PC-3 (cell line): ENCODE measurements around the gene SLC25A18. TPM values are rescaled to one million over a fixed set of nuclear protein-coding genes. Genes with fewer than 3 reads are reported as not detected.

Source experiments
- ATAC-seq: fragments of 200-7000 bp; cut with Tn5 transposase; 2 replicates; pipeline ENCODE4 v1.9.1; 2020; ENCODE audit warnings: mild to moderate bottlenecking, moderate library complexity
- BruUV-seq: library from RNA; stranded (reverse); fragments of 400-500 nt; replicated peaks from 2 replicates; lab custom pipeline; 2021; lab: Mats Ljungman, UMichigan
- CTCF ChIA-PET: fragments of 300-600 bp; sonication (Branson Sonifier 250); formaldehyde crosslinking; loops from one replicate; lab custom pipeline; 2022; ENCODE audit warnings: antibody characterized with exemption; lab: Charles Lee
- POLR2A ChIA-PET: fragments of 300-600 bp; sonication (Branson Sonifier 250); formaldehyde crosslinking; loops from one replicate; lab custom pipeline; 2022; ENCODE audit warnings: antibody characterized with exemption; ENCODE audit not compliant: unreplicated experiment; lab: Charles Lee
- DNase-seq: peaks from one replicate; pipeline ENCODE4 v3.0.0-alpha.2; 2015
- H2AFZ ChIP-seq: fragments of 300-600 bp; sonication (generic); 2 replicates; pipeline ENCODE4 v1.6.0; 2016; ENCODE audit warnings: antibody characterized with exemption, low read length
- H3F3A ChIP-seq: fragments of 300-600 bp; sonication (generic); one replicate; pipeline ENCODE4 v1.6.0; 2017; ENCODE audit warnings: antibody characterized with exemption, low read length, control low read depth, mild to moderate bottlenecking; ENCODE audit not compliant: unreplicated experiment
- H3K27ac ChIP-seq: fragments of 300-600 bp; sonication (generic); 2 replicates; pipeline ENCODE4 v1.5.1; 2016; ENCODE audit warnings: mild to moderate bottlenecking, low read length
- H3K27me3 ChIP-seq: fragments of 300-600 bp; sonication (generic); 2 replicates; pipeline ENCODE4 v1.6.1; 2016; ENCODE audit warnings: low read length, mixed read lengths
- H3K36me3 ChIP-seq: fragments of 300-600 bp; sonication (generic); 2 replicates; pipeline ENCODE4 v1.6.1; 2016; ENCODE audit warnings: low read depth, mixed run types, low read length, mixed read lengths
- H3K4me1 ChIP-seq: fragments of 300-600 bp; sonication (generic); 2 replicates; pipeline ENCODE4 v1.5.1; 2016; ENCODE audit warnings: low read length; ENCODE audit not compliant: insufficient read depth
- H3K4me2 ChIP-seq: fragments of 300-600 bp; sonication (generic); 2 replicates; pipeline ENCODE4 v1.6.0; 2016; ENCODE audit warnings: low read length
- H3K4me3 ChIP-seq: fragments of 300-600 bp; sonication (generic); 2 replicates; pipeline ENCODE4 v1.5.1; 2016; ENCODE audit warnings: mild to moderate bottlenecking, low read length, mixed read lengths
- H3K79me2 ChIP-seq: fragments of 300-600 bp; sonication (generic); 2 replicates; pipeline ENCODE4 v1.6.1; 2017; ENCODE audit warnings: low read length, mixed read lengths
- H3K9ac ChIP-seq: fragments of 300-600 bp; sonication (generic); 2 replicates; pipeline ENCODE4 v1.6.0; 2016; ENCODE audit warnings: mild to moderate bottlenecking, low read length
- H3K9me2 ChIP-seq: fragments of 300-600 bp; sonication (generic); replicated peaks from 2 replicates; pipeline ENCODE4 v1.6.1; 2016; ENCODE audit warnings: mixed run types, low read length, mixed read lengths
- H3K9me3 ChIP-seq: fragments of 300-600 bp; sonication (generic); 2 replicates; pipeline ENCODE4 v1.6.1; 2016; ENCODE audit warnings: low read length, mixed read lengths
- H4K20me1 ChIP-seq: fragments of 300-600 bp; sonication (generic); 2 replicates; pipeline ENCODE4 v1.6.1; 2016; ENCODE audit warnings: low read length, mixed read lengths
- EZH2 ChIP-seq: fragments of 300-600 bp; sonication (generic); IDR thresholded peaks from one replicate; pipeline ENCODE4 v1.6.1; 2017; ENCODE audit warnings: antibody characterized with exemption, mild to moderate bottlenecking, low read length; ENCODE audit not compliant: unreplicated experiment
- EZH2phosphoT487 ChIP-seq: fragments of 300-600 bp; sonication (generic); IDR thresholded peaks from 2 replicates; pipeline ENCODE4 v1.6.1; 2018; ENCODE audit warnings: mild to moderate bottlenecking, antibody characterized with exemption, low read length, borderline replicate concordance
- intact Hi-C: fragments of 100-400 bp; cut with micrococcal nuclease; formaldehyde crosslinking; loops from 2 replicates; pipeline ENCODE4 v1.9.0; 2023
- total RNA-seq: library from RNA; depleted of rRNA; stranded (reverse); fragments of >200 nt; gene quantifications from 2 replicates; pipeline ENCODE4 v1.2.3, GENCODE V29; 2014
- TF ChIP-seq, protein P1 (sequence below): fragments of 300-600 bp; sonication (generic); conservative IDR thresholded peaks from 2 replicates; pipeline ENCODE4 v1.5.1; 2017; ENCODE audit warnings: antibody characterized with exemption, low read depth, mild to moderate bottlenecking, low read length

The SLC25A18 gene
- total RNA-seq, 1 experiment from 2014 or later: 0.22 TPM

DNA sequence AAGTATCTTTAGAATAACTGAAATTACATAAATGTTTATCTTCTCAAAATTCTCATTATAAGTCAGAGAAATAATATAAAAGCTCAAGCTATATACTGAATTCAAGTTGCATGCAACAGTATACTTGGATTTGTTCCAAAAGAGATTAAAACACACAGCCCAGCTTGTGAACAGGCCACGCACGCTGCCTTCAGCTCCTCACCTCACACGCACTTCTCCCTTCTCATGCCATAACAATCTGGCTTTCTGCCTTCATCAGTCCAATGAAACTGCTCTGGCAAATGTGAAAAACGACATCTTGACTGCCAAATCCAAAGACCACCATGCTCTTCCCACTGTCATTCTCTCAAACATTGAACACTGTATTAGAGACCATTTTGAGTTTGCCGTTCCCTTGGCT is 43.2 kb downstream of the SLC25A18 start:
- Histone ChIP-seq H3K9me3 (no peaks in the 10 kb centered on the region), H3F3A (no peaks in the 10 kb centered on the region), H3K9ac (no peak overlapping the region), H2AFZ (no peak overlapping the region), H3K4me1 (no peaks in the 10 kb centered on the region), H3K27me3 (no peaks in the 10 kb centered on the region), H4K20me1 (no peaks in the 10 kb centered on the region), H3K79me2 (peaks cover 7% of the 10 kb centered on the region; the same call in 1 of the 2 replicates), H3K27ac (no peak overlapping the region), H3K36me3 (peaks cover 12% of the 10 kb centered on the region; the same call in 1 of the 2 replicates), H3K4me2 (no peak overlapping the region), H3K9me2 (no peaks in the 10 kb centered on the region), H3K4me3 (no peak overlapping the region)
- POLR2A ChIA-PET: no interaction called here
- DNase-seq: no peak
- no peak for ATAC-seq
- CTCF ChIA-PET: no interaction called here
- TF ChIP-seq EZH2phosphoT487: no peak
- BruUV-seq: no TSS peak
- intact Hi-C loops: no loop called here

- Histone ChIP-seq H3K79me2 (peaks cover 7% of the 10 kb centered on the region; the same call in 1 of the 2 replicates), H3K4me1 (no peaks in the 10 kb centered on the region), H3K36me3 (peaks cover 23% of the 10 kb centered on the region; the same call in 1 of the 2 replicates), H3K9ac (no peak overlapping the region), H3K27ac (no peak overlapping the region), H2AFZ (no peak overlapping the region), H4K20me1 (no peaks in the 10 kb centered on the region), H3K4me3 (no peak overlapping the region), H3K4me2 (no peak overlapping the region), H3F3A (no peaks in the 10 kb centered on the region), H3K9me3 (no peaks in the 10 kb centered on the region), H3K27me3 (no peaks in the 10 kb centered on the region), H3K9me2 (no peaks in the 10 kb centered on the region)
- intact Hi-C loops: no loop called here
- BruUV-seq: no TSS peak
- ChIA-PET POLR2A (no interaction called here), CTCF (no interaction called here)
- DNase-seq (no peak), ATAC-seq (no peak)
- TF ChIP-seq EZH2: no peak
- TF ChIP-seq, protein P1, sequence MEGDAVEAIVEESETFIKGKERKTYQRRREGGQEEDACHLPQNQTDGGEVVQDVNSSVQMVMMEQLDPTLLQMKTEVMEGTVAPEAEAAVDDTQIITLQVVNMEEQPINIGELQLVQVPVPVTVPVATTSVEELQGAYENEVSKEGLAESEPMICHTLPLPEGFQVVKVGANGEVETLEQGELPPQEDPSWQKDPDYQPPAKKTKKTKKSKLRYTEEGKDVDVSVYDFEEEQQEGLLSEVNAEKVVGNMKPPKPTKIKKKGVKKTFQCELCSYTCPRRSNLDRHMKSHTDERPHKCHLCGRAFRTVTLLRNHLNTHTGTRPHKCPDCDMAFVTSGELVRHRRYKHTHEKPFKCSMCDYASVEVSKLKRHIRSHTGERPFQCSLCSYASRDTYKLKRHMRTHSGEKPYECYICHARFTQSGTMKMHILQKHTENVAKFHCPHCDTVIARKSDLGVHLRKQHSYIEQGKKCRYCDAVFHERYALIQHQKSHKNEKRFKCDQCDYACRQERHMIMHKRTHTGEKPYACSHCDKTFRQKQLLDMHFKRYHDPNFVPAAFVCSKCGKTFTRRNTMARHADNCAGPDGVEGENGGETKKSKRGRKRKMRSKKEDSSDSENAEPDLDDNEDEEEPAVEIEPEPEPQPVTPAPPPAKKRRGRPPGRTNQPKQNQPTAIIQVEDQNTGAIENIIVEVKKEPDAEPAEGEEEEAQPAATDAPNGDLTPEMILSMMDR: no peak
- TF ChIP-seq EZH2phosphoT487: no peak
Measured at GRCh38 chr22:17607891-17608521, 44.7 kb downstream of the SLC25A18 start.

- Histone ChIP-seq H3K36me3 (peaks cover 22% of the 10 kb centered on the region), H3K4me1 (no peaks in the 10 kb centered on the region), H3K4me2 (no peak overlapping the region), H3K4me3 (no peak overlapping the region), H3K9ac (no peak overlapping the region), H3K79me2 (no peaks in the 10 kb centered on the region), H3K27ac (no peak overlapping the region), H3F3A (no peaks in the 10 kb centered on the region), H3K27me3 (no peaks in the 10 kb centered on the region), H3K9me2 (no peaks in the 10 kb centered on the region), H2AFZ (no peak overlapping the region), H3K9me3 (no peaks in the 10 kb centered on the region), H4K20me1 (no peaks in the 10 kb centered on the region)
- TF ChIP-seq, protein P1: no peak
- TF ChIP-seq EZH2phosphoT487 (no peak), EZH2 (no peak)
- no peak for DNase-seq
- ATAC-seq: no peak
- ChIA-PET POLR2A (no interaction called here), CTCF (no interaction called here)
- intact Hi-C loops: no loop called here
- no TSS peak for BruUV-seq
Measured at GRCh38 chr22:17612057-17612456, 48.8 kb downstream of the SLC25A18 start.
